SK-N-SH treated with all-trans-retinoic acid at 6 μM for 48 hours (cell line): ENCODE measurements around the gene UTP20.
A peak's percentile ranks its signal among the peaks of the same experiment; 100 is the strongest.

Experiments
- ATAC-seq: fragments of 200-7000 bp; cut with Tn5 transposase; 3 replicates; pipeline ENCODE4 v1.9.1; 2020; ENCODE audit warnings: mild to moderate bottlenecking, moderate library complexity
- ARNTL ChIP-seq: fragments of 450-650 bp; formaldehyde crosslinking; IDR thresholded peaks from 2 replicates; pipeline ENCODE4 v1.5.0; 2020; ENCODE audit warnings: low read depth, mild to moderate bottlenecking, moderate library complexity, borderline replicate concordance
- BACH2 ChIP-seq: fragments of 250-450 bp; sonication (Bioruptor Pico); IDR thresholded peaks from 2 replicates; pipeline ENCODE4 v1.9.0; 2021; ENCODE audit warnings: mild to moderate bottlenecking, borderline replicate concordance
- CSDC2 ChIP-seq: fragments of 250-450 bp; sonication (Bioruptor Pico); IDR thresholded peaks from 2 replicates; pipeline ENCODE4 v1.5.0; 2020; ENCODE audit warnings: mild to moderate bottlenecking, moderate library complexity
- ESRRG ChIP-seq: fragments of 250-450 bp; sonication (Bioruptor Pico); IDR thresholded peaks from 2 replicates; pipeline ENCODE4 v1.6.1; 2021; ENCODE audit warnings: mild to moderate bottlenecking
- GLIS3 ChIP-seq: fragments of 250-450 bp; sonication (Bioruptor Pico); IDR thresholded peaks from 2 replicates; pipeline ENCODE4 v1.5.0; 2020; ENCODE audit warnings: mild to moderate bottlenecking, moderate library complexity
- ISL1 ChIP-seq: fragments of 250-450 bp; sonication (Bioruptor Pico); IDR thresholded peaks from 2 replicates; pipeline ENCODE4 v2.1.2; 2022; ENCODE audit warnings: mild to moderate bottlenecking, moderate library complexity
- OSR1 ChIP-seq: fragments of 250-450 bp; sonication (Bioruptor Pico); IDR thresholded peaks from 2 replicates; pipeline ENCODE4 v1.8.0; 2022; ENCODE audit warnings: moderate library complexity, mild to moderate bottlenecking, inconsistent platforms
- PPARA ChIP-seq: fragments of 250-450 bp; sonication (Bioruptor Pico); IDR thresholded peaks from 2 replicates; pipeline ENCODE4 v1.5.0; 2020; ENCODE audit warnings: mild to moderate bottlenecking, borderline replicate concordance
- RARB ChIP-seq: fragments of 250-450 bp; sonication (Bioruptor Pico); IDR thresholded peaks from 2 replicates; pipeline ENCODE4 v1.8.0; 2021; ENCODE audit warnings: mild to moderate bottlenecking, moderate library complexity
- SNAI2 ChIP-seq: fragments of 250-450 bp; sonication (Bioruptor Pico); IDR thresholded peaks from 2 replicates; pipeline ENCODE4 v1.5.0; 2020; ENCODE audit warnings: mild to moderate bottlenecking, moderate library complexity
- TCF4 ChIP-seq: fragments of 250-450 bp; sonication (Bioruptor Pico); IDR thresholded peaks from 2 replicates; pipeline ENCODE4 v1.8.0; 2021; ENCODE audit warnings: mild to moderate bottlenecking, moderate library complexity, borderline replicate concordance
- TOX ChIP-seq: fragments of 250-450 bp; sonication (Bioruptor Pico); IDR thresholded peaks from 2 replicates; pipeline ENCODE4 v1.8.0; 2021; ENCODE audit warnings: mild to moderate bottlenecking, moderate library complexity, borderline replicate concordance
- ZC3H10 ChIP-seq: fragments of 250-450 bp; sonication (Bioruptor Pico); IDR thresholded peaks from 2 replicates; pipeline ENCODE4 v1.5.1; 2021; ENCODE audit warnings: mild to moderate bottlenecking, moderate library complexity
- ZFP3 ChIP-seq: fragments of 250-450 bp; sonication (Bioruptor Pico); IDR thresholded peaks from 2 replicates; pipeline ENCODE4 v1.5.0; 2020; ENCODE audit warnings: mild to moderate bottlenecking, moderate library complexity
- ZFP30 ChIP-seq: fragments of 450-650 bp; formaldehyde crosslinking; IDR thresholded peaks from 2 replicates; pipeline ENCODE4 v1.5.0; 2022; ENCODE audit warnings: mild to moderate bottlenecking, moderate library complexity
- ZNF565 ChIP-seq: fragments of 450-650 bp; formaldehyde crosslinking; conservative IDR thresholded peaks from 2 replicates; pipeline ENCODE4 v1.5.0; 2020; ENCODE audit warnings: low read depth, mild to moderate bottlenecking, moderate library complexity
- ZNF70 ChIP-seq: fragments of 450-650 bp; formaldehyde crosslinking; IDR thresholded peaks from 2 replicates; pipeline ENCODE4 v1.5.0; 2020; ENCODE audit warnings: mild to moderate bottlenecking, moderate library complexity
- ZNF8 ChIP-seq: fragments of 450-650 bp; formaldehyde crosslinking; IDR thresholded peaks from 2 replicates; pipeline ENCODE4 v1.5.0; 2020; ENCODE audit warnings: mild to moderate bottlenecking, moderate library complexity
- TF ChIP-seq, protein P1 (sequence below): fragments of 250-450 bp; sonication (Bioruptor Pico); IDR thresholded peaks from 2 replicates; pipeline ENCODE4 v1.5.1; 2021; ENCODE audit warnings: mild to moderate bottlenecking, moderate library complexity
- TF ChIP-seq, protein P2 (sequence below): fragments of 250-450 bp; sonication (Bioruptor Pico); IDR thresholded peaks from 2 replicates; pipeline ENCODE4 v1.5.1; 2020; ENCODE audit warnings: low read depth, mild to moderate bottlenecking, moderate library complexity
- TF ChIP-seq, protein P3 (sequence below): fragments of 250-450 bp; sonication (Bioruptor Pico); IDR thresholded peaks from 2 replicates; pipeline ENCODE4 v1.8.0; 2020; ENCODE audit warnings: mild to moderate bottlenecking, moderate library complexity, borderline replicate concordance
- TF ChIP-seq, protein P4 (sequence below): fragments of 250-450 bp; sonication (Bioruptor Pico); IDR thresholded peaks from 2 replicates; pipeline ENCODE4 v1.8.0; 2021; ENCODE audit warnings: low read depth, mild to moderate bottlenecking, moderate library complexity, borderline replicate concordance

UTP20 gene

DNA sequence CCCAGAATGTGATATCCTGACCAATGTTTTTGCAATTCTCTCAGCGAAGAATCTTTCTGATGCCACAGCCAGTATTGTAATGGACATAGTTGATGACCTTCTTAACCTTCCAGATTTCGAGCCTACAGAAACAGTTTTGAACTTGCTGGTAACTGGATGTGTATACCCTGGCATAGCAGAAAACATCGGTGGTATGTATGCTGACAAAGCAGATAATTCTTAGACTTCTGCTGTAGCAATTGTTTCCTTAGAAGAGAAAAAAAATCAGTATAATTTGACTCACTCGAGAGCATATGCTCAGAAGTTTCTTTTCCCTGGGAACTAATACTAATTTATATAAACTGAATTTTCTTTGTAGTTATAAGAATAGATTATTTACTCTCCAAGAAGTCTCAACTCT, 58.2 kb downstream of the UTP20 start:
- ATAC-seq, result no peak
- no peak for TF ChIP-seq OSR1
- TF ChIP-seq ZNF565, result no peak
- TF ChIP-seq CSDC2 (CRISPR knock-in tag), result no peak
- no peak for TF ChIP-seq ARNTL (CRISPR knock-in tag)
- TF ChIP-seq, protein P1, sequence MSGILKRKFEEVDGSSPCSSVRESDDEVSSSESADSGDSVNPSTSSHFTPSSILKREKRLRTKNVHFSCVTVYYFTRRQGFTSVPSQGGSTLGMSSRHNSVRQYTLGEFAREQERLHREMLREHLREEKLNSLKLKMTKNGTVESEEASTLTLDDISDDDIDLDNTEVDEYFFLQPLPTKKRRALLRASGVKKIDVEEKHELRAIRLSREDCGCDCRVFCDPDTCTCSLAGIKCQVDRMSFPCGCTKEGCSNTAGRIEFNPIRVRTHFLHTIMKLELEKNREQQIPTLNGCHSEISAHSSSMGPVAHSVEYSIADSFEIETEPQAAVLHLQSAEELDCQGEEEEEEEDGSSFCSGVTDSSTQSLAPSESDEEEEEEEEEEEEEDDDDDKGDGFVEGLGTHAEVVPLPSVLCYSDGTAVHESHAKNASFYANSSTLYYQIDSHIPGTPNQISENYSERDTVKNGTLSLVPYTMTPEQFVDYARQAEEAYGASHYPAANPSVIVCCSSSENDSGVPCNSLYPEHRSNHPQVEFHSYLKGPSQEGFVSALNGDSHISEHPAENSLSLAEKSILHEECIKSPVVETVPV (CRISPR knock-in tag), result no peak

DNA sequence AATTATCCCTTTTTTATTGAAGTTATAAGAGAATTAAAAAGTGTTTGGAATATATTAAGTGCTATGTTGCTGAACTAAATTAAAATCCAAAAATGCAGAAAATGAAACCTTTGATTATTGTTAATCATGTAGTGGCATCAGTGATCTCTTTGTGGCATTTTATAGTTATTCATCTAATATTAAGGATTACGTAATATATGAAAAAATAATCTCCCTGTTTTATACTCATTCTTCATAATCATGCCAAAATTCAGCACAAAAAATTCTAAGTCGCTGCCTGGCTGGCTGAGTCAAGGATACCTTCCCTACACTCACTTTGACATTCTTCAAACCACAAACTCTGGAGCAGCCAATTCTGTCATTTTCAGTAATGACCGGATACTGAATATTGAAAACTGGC, 64.0 kb downstream of the UTP20 start:
- peak; percentile 46; the same call in 2 of the 3 replicates for ATAC-seq
- TF ChIP-seq RARB (CRISPR knock-in tag) (no peak), ARNTL (CRISPR knock-in tag) (no peak), OSR1 (no peak), ZC3H10 (CRISPR knock-in tag) (no peak), ZNF70 (CRISPR knock-in tag) (no peak), CSDC2 (CRISPR knock-in tag) (no peak), ZFP3 (CRISPR knock-in tag) (no peak), ESRRG (CRISPR knock-in tag) (no peak)

DNA sequence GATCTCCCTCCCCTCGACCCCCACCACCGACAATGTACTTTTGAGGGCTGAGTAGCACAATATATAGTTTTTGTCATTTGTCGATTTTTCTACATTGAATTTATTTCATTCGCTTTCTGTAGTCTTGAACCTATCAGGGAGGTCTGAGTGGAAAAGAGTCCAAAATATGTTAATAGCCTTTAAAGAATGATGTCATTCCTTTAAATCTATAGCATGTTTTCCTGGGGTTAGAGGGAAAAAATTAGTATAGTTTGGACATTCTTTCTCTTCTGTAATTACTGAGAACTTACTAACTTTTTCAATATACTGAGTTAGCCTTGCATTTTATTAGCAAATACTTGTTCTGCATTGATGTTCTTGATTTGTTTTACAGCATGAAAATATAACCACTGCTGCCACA, 71.8 kb downstream of the UTP20 start:
- TF ChIP-seq ZNF8 (no peak), OSR1 (no peak), CSDC2 (CRISPR knock-in tag) (no peak), ZNF565 (no peak), TCF4 (CRISPR knock-in tag) (no peak), ISL1 (CRISPR knock-in tag) (no peak), BACH2 (CRISPR knock-in tag) (no peak), ARNTL (CRISPR knock-in tag) (no peak), ZC3H10 (CRISPR knock-in tag) (no peak), TOX (CRISPR knock-in tag) (no peak), ZFP30 (CRISPR knock-in tag) (no peak), GLIS3 (no peak), PPARA (CRISPR knock-in tag) (no peak)
- TF ChIP-seq, protein P2, sequence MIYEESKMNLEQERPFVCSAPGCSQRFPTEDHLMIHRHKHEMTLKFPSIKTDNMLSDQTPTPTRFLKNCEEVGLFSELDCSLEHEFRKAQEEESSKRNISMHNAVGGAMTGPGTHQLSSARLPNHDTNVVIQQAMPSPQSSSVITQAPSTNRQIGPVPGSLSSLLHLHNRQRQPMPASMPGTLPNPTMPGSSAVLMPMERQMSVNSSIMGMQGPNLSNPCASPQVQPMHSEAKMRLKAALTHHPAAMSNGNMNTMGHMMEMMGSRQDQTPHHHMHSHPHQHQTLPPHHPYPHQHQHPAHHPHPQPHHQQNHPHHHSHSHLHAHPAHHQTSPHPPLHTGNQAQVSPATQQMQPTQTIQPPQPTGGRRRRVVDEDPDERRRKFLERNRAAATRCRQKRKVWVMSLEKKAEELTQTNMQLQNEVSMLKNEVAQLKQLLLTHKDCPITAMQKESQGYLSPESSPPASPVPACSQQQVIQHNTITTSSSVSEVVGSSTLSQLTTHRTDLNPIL (CRISPR knock-in tag), result no peak
- TF ChIP-seq, protein P3, sequence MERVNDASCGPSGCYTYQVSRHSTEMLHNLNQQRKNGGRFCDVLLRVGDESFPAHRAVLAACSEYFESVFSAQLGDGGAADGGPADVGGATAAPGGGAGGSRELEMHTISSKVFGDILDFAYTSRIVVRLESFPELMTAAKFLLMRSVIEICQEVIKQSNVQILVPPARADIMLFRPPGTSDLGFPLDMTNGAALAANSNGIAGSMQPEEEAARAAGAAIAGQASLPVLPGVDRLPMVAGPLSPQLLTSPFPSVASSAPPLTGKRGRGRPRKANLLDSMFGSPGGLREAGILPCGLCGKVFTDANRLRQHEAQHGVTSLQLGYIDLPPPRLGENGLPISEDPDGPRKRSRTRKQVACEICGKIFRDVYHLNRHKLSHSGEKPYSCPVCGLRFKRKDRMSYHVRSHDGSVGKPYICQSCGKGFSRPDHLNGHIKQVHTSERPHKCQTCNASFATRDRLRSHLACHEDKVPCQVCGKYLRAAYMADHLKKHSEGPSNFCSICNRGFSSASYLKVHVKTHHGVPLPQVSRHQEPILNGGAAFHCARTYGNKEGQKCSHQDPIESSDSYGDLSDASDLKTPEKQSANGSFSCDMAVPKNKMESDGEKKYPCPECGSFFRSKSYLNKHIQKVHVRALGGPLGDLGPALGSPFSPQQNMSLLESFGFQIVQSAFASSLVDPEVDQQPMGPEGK (CRISPR knock-in tag), result no peak
- TF ChIP-seq, protein P1 (CRISPR knock-in tag), result no peak
- ATAC-seq, result no peak

DNA sequence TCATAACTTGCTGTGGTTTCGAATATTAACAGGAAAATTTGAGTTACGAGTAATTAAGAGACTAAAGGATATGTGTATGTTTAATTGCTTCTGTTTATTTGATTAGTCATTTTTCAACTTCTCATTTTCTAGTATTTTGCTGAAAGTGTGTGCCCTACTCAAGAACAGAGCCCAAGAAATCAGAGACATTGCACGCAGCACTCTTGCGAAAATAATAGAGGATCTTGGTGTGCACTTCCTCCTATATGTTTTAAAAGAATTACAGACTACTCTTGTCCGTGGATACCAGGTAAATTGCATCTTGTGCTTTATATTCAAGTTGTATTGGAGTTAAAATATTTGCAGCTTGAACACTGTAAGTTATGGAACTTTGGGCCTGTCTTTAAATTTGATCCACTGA, 76.9 kb downstream of the UTP20 start:
- ATAC-seq, result no peak

More for the DNA sequence above, 76.9 kb downstream of the UTP20 start:
- no peak for TF ChIP-seq ZFP30 (CRISPR knock-in tag)
- TF ChIP-seq, protein P4, sequence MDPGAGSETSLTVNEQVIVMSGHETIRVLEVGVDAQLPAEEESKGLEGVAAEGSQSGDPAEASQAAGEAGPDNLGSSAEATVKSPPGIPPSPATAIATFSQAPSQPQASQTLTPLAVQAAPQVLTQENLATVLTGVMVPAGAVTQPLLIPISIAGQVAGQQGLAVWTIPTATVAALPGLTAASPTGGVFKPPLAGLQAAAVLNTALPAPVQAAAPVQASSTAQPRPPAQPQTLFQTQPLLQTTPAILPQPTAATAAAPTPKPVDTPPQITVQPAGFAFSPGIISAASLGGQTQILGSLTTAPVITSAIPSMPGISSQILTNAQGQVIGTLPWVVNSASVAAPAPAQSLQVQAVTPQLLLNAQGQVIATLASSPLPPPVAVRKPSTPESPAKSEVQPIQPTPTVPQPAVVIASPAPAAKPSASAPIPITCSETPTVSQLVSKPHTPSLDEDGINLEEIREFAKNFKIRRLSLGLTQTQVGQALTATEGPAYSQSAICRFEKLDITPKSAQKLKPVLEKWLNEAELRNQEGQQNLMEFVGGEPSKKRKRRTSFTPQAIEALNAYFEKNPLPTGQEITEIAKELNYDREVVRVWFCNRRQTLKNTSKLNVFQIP (CRISPR knock-in tag), result no peak
- no peak for TF ChIP-seq ESRRG (CRISPR knock-in tag)
- TF ChIP-seq ZC3H10 (CRISPR knock-in tag), result no peak
- no peak for TF ChIP-seq BACH2 (CRISPR knock-in tag)
- TF ChIP-seq, protein P2 (CRISPR knock-in tag), result no peak
- no peak for TF ChIP-seq TOX (CRISPR knock-in tag)
- TF ChIP-seq ISL1 (CRISPR knock-in tag), result no peak
- TF ChIP-seq SNAI2 (CRISPR knock-in tag), result no peak
- TF ChIP-seq ARNTL (CRISPR knock-in tag), result no peak
- no peak for TF ChIP-seq TCF4 (CRISPR knock-in tag)
- TF ChIP-seq RARB (CRISPR knock-in tag), result no peak
- TF ChIP-seq, protein P3 (CRISPR knock-in tag), result no peak
- no peak for TF ChIP-seq CSDC2 (CRISPR knock-in tag)
- no peak for TF ChIP-seq OSR1
- no peak for TF ChIP-seq GLIS3
- no peak for TF ChIP-seq ZNF8
- TF ChIP-seq ZNF565, result no peak
- no peak for TF ChIP-seq ZNF70 (CRISPR knock-in tag)
